ENCODE measurements around the gene TNC. TPM values are rescaled to one million over a fixed set of nuclear protein-coding genes. Genes with fewer than 3 reads are reported as not detected.

TNC gene
- total RNA-seq (not detected in 2 replicates), polyA plus RNA-seq (not detected in 2 replicates), polyA minus RNA-seq (0.07 TPM in 1 of 2 replicates, not detected in the other)
- 1.1 TPM for total RNA-seq (2013)

DNA sequence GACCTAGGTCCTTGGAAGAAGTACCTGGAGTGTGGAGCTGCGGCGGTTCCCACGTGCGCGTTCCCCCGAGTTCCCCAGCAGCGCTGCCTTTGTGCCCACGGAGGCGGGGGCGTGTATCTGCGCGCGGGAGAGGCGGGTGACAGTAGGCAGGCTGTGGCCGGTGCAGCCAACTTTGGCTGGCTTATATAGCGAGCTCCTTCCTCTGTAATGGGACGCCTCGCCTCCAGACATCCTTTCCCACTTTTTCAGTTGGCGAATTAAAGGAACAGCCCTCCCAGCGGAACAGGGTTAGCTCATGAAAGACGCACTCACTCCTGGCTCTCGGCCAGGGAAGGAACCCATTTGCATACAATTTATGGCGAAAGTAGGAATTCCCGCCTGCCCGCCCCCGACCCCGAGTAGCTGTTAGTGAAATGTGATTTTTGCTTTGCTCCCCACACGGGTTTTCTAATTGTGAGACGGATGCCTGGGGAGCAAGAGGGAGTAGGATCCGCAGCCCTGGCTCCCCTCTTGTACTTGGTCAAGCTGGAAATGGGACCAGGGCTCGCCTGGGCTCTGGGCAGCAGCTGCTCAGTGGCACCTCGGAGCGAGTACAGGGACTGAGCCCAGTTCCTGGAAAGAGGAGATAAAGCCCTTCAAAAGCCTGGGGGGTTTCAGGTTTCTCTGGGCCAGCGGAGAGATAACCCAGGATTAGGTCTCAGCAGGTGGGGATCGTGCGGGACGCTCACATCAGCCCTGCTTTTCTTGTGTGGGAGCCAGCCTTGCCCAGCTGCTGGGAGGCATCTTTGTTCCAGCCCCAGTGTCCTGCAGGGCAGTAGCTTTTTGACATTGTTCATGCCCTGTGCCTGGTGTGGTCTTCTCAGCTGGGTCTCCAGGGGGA, at the start of gene TNC:
TNC (minus strand) TSS at position 159 of the 880 bp plus-strand sequence. CDS start 27,139 bp downstream, outside the sequence.
- POLR2A ChIA-PET: no interaction called here
- H4K20me1 ChIP-seq (ENCODE audit: control insufficient read depth, insufficient read depth, low read length, poor library complexity, severe bottlenecking): no peaks in the 10 kb centered on the region
- H3K4me1 ChIP-seq (ENCODE audit: control insufficient read depth in 2 of 2, insufficient read depth in 2 of 2, low read length in 2 of 2): peaks cover 0 to 4% of the 10 kb centered on the region in 2 donors
- DNase-seq (no peak), ATAC-seq (ENCODE audit: low read depth) (no peak)
- Mint-ChIP-seq H3K4me3 (no peak within 1 kb of the TSS), H3K4me1 (peaks cover 5% of the 10 kb centered on the region), H3K27me3 (peaks cover 73% of the 10 kb centered on the region), H3K9me3 (ENCODE audit: insufficient read depth) (no peaks in the 10 kb centered on the region), H3K27ac (no peak within 1 kb of the TSS)
- peaks cover 0 to 44% (median 25%) of the 10 kb centered on the region in 4 experiments for H3K27me3 ChIP-seq (replicated peaks in 1 of 4; ENCODE audit: control extremely low read depth in 1 of 4, control insufficient read depth in 3 of 4, insufficient read depth in 4 of 4, low read length in 3 of 4)
- intact Hi-C loops (cut with micrococcal nuclease): no loop called here
- H3K9me3 ChIP-seq (ENCODE audit: control extremely low read depth in 1 of 3, control insufficient read depth in 2 of 3, insufficient read depth in 1 of 3, low read length in 2 of 3): no peaks in the 10 kb centered on the region
- H3K4me3 ChIP-seq (ENCODE audit: control extremely low read depth in 1 of 5, extremely low read depth in 1 of 5, insufficient read depth in 1 of 5, low read depth in 2 of 5, low read length in 4 of 5): no peak within 1 kb of the TSS
- H3K4me2 ChIP-seq (replicated peaks; ENCODE audit: low read depth, low read length, poor library complexity, severe bottlenecking): no peak within 1 kb of the TSS
- TF ChIP-seq, protein P1, sequence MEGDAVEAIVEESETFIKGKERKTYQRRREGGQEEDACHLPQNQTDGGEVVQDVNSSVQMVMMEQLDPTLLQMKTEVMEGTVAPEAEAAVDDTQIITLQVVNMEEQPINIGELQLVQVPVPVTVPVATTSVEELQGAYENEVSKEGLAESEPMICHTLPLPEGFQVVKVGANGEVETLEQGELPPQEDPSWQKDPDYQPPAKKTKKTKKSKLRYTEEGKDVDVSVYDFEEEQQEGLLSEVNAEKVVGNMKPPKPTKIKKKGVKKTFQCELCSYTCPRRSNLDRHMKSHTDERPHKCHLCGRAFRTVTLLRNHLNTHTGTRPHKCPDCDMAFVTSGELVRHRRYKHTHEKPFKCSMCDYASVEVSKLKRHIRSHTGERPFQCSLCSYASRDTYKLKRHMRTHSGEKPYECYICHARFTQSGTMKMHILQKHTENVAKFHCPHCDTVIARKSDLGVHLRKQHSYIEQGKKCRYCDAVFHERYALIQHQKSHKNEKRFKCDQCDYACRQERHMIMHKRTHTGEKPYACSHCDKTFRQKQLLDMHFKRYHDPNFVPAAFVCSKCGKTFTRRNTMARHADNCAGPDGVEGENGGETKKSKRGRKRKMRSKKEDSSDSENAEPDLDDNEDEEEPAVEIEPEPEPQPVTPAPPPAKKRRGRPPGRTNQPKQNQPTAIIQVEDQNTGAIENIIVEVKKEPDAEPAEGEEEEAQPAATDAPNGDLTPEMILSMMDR (IDR thresholded peaks at IDR 0.05): no peak
- TF ChIP-seq EZH2 (IDR thresholded peaks at IDR 0.05; ENCODE audit: borderline replicate concordance, insufficient read depth, low read depth, low read length, poor library complexity, severe bottlenecking): no peak
- H3K27ac ChIP-seq (ENCODE audit: low read length in 2 of 2): no peak within 1 kb of the TSS
- 4% methylated on average over 37 of the region's 37 CpGs for WGBS (ENCODE audit: insufficient coverage)
- no peak within 1 kb of the TSS for H2AFZ ChIP-seq (ENCODE audit: insufficient read depth, low read depth, low read length, poor library complexity, severe bottlenecking)
- no peaks in the 10 kb centered on the region for H3K79me2 ChIP-seq (ENCODE audit: control insufficient read depth, insufficient read depth, low read length)
- no peak within 1 kb of the TSS for H3K9ac ChIP-seq (ENCODE audit: low read length)
- CTCF ChIA-PET: no interaction called here
- no peaks in the 10 kb centered on the region for H3K36me3 ChIP-seq (replicated peaks in 1 of 2; ENCODE audit: control extremely low read depth in 1 of 2, control insufficient read depth in 1 of 2, extremely low read depth in 1 of 2, insufficient read depth in 2 of 2, low read length in 1 of 2)

DNA sequence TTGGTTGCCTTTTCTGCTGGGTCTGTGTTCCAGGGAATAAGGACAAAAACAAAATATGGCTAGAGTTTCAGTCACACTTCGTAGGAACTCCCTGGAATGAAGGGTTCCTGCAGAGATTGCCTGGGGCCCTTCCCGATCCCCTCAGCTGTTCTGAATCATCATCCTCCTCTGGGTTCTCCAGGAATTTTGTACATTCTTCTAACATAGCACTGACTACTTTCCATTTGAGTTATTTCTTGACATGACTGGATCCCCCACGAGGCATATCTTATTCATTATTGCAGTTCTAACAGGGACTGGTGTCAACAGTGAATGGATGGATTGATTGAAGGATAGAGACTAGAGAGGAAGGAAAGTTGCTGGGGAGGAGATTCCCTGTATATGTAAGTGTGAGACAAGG, 49.2 kb upstream of the TNC start:
- no peak overlapping the region for H3K4me3 Mint-ChIP-seq

More for the DNA sequence above, 49.2 kb upstream of the TNC start:
- no peak overlapping the region for H2AFZ ChIP-seq (ENCODE audit: insufficient read depth, low read depth, low read length, poor library complexity, severe bottlenecking)
- H3K9ac ChIP-seq (ENCODE audit: low read length): no peak overlapping the region
- DNase-seq (no peak), ATAC-seq (ENCODE audit: low read depth) (no peak)
- CTCF ChIA-PET: no interaction called here
- no peak overlapping the region for H3K27ac ChIP-seq (ENCODE audit: low read length in 2 of 2)
- 75% methylated on average over 2 of the region's 3 CpGs for WGBS (ENCODE audit: insufficient coverage)
- H3K4me1 Mint-ChIP-seq: no peaks in the 10 kb centered on the region
- POLR2A ChIA-PET: no interaction called here
- no peak overlapping the region for H3K4me2 ChIP-seq (replicated peaks; ENCODE audit: low read depth, low read length, poor library complexity, severe bottlenecking)
- no peak for TF ChIP-seq EZH2 (IDR thresholded peaks at IDR 0.05; ENCODE audit: borderline replicate concordance, insufficient read depth, low read depth, low read length, poor library complexity, severe bottlenecking)
- no peak overlapping the region for H3K27ac Mint-ChIP-seq
- no peaks in the 10 kb centered on the region for H3K4me1 ChIP-seq (ENCODE audit: control insufficient read depth in 2 of 2, insufficient read depth in 2 of 2, low read length in 2 of 2)
- H3K27me3 Mint-ChIP-seq: no peaks in the 10 kb centered on the region
- no peaks in the 10 kb centered on the region for H3K9me3 ChIP-seq (ENCODE audit: control extremely low read depth in 1 of 3, control insufficient read depth in 2 of 3, insufficient read depth in 1 of 3, low read length in 2 of 3)
- peaks cover 0 to 2% (median 0%) of the 10 kb centered on the region in 4 experiments for H3K27me3 ChIP-seq (replicated peaks in 1 of 4; ENCODE audit: control extremely low read depth in 1 of 4, control insufficient read depth in 3 of 4, insufficient read depth in 4 of 4, low read length in 3 of 4)
- intact Hi-C loops (cut with micrococcal nuclease): no loop called here
- H3K4me3 ChIP-seq (ENCODE audit: control extremely low read depth in 1 of 5, extremely low read depth in 1 of 5, insufficient read depth in 1 of 5, low read depth in 2 of 5, low read length in 4 of 5): no peak overlapping the region
- no peaks in the 10 kb centered on the region for H3K36me3 ChIP-seq (replicated peaks in 1 of 2; ENCODE audit: control extremely low read depth in 1 of 2, control insufficient read depth in 1 of 2, extremely low read depth in 1 of 2, insufficient read depth in 2 of 2, low read length in 1 of 2)
- H4K20me1 ChIP-seq (ENCODE audit: control insufficient read depth, insufficient read depth, low read length, poor library complexity, severe bottlenecking): no peaks in the 10 kb centered on the region
- H3K9me3 Mint-ChIP-seq (ENCODE audit: insufficient read depth): peaks cover 7% of the 10 kb centered on the region
- no peaks in the 10 kb centered on the region for H3K79me2 ChIP-seq (ENCODE audit: control insufficient read depth, insufficient read depth, low read length)

All from B cell (primary cell).